IPS DF 4.7 (cell line): Measurements from ENCODE around the gene GSK3B.
"Not testable (repeated sequence)": the region's sequence is repeated elsewhere in the genome, so short reads cannot be mapped to it uniquely, and the experiment has no call there.

Experiments
- DNase-seq: peaks from one replicate; pipeline ENCODE4 v3.0.0-alpha.2; 2013; ENCODE audit warnings: low spot score; ENCODE audit errors: extremely low read depth

The GSK3B gene

GRCh38 chr3:120013481-120013880 is 80.8 kb downstream of the GSK3B start:
- no peak for DNase-seq

GRCh38 chr3:120005741-120006140 is 88.5 kb downstream of the GSK3B start:
- not testable (repeated sequence) for DNase-seq

GRCh38 chr3:120004008-120004498 is 90.2 kb downstream of the GSK3B start:
- DNase-seq = peak; percentile 62

GRCh38 chr3:119998166-119998565 is 96.1 kb downstream of the GSK3B start:
- DNase-seq = no peak

- no peak for DNase-seq
These were observed 103.4 kb downstream of the GSK3B start for GRCh38 chr3:119990888-119991287.

GRCh38 chr3:119989981-119990655 is 104.1 kb downstream of the GSK3B start:
- DNase-seq = no peak

GRCh38 chr3:119986812-119987211 is 107.4 kb downstream of the GSK3B start:
- not testable (repeated sequence) for DNase-seq

- no peak for DNase-seq
These were observed 112.9 kb downstream of the GSK3B start for GRCh38 chr3:119981386-119981785.

GRCh38 chr3:119978554-119979208 is 115.6 kb downstream of the GSK3B start:
- no peak for DNase-seq

- DNase-seq = no peak
These were observed 116.9 kb downstream of the GSK3B start for GRCh38 chr3:119977353-119977752.

GRCh38 chr3:119976214-119976613 is 118.0 kb downstream of the GSK3B start:
- no peak for DNase-seq

GRCh38 chr3:119974656-119975055 is 119.6 kb downstream of the GSK3B start:
- no peak for DNase-seq

- no peak for DNase-seq
These were observed 121.1 kb downstream of the GSK3B start for GRCh38 chr3:119973018-119973646.

GRCh38 chr3:119969759-119970158 is 124.5 kb downstream of the GSK3B start:
- DNase-seq = no peak

- DNase-seq = no peak
These were observed 126.8 kb downstream of the GSK3B start for GRCh38 chr3:119967353-119968006.

GRCh38 chr3:119965692-119966091 is 128.6 kb downstream of the GSK3B start:
- DNase-seq = no peak

- DNase-seq = no peak
These were observed 130.0 kb downstream of the GSK3B start for GRCh38 chr3:119964294-119964693.

GRCh38 chr3:119955972-119956371 is 138.3 kb downstream of the GSK3B start:
- no peak for DNase-seq

GRCh38 chr3:119950666-119951325 is 143.5 kb downstream of the GSK3B start:
- no peak for DNase-seq

- DNase-seq = no peak
These were observed 149.0 kb downstream of the GSK3B start for GRCh38 chr3:119945291-119945690.

GRCh38 chr3:119944091-119944490 is 150.2 kb downstream of the GSK3B start:
- no peak for DNase-seq
